Measurements from ENCODE around the gene MOV10L1. TPM values are rescaled to one million over a fixed set of nuclear protein-coding genes. Genes with fewer than 3 reads are reported as not detected.

Gene MOV10L1
- total and polyA plus RNA-seq, 9 of the 15 experiments (the other 6 are each of a cell fraction or from before 2014, with no cell fraction given) = 0.06 to 0.43 (median 0.15) TPM

DNA sequence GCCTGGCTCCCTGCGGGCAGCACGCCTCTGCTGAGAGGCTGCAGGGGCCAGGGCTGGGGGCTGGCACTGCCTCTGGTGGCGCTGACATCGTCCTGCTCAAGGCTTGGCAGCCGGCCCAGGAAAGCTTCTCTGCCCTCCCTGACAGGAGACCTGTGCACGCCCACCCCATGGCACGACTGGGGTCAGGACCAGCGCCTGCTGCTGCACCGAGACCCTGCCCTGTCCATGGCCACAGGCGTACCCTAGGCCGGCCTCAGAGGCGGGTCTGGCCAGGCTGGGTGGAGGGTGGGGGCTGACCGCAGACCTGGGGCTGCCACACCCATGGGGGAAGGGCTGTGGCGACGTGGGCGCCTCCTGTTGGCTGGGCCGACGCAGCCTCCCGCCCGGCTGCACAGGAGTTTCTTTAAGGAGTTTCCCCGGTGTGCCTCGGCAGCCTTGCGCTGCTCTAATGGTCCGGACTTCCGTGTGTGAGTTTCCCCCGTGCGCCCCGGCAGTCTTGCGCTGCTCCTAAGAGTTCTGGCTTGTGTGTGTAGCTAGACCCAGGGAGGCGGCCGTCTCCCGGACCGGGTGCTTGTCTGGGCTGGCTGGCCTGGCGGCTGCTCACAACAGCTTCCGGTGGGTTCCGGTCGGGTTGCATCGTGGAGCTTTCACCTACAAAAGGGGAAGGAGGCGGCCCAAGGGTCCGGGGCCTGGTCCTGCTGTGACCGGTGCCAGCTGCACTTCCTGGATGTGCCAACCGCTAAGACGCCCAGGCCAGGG lies 100.6 kb downstream of the MOV10L1 start (continued):
- no peak for TF ChIP-seq ZNF436 (CRISPR knock-in tag; IDR thresholded peaks at IDR 0.05)
- peak; percentile 57 for TF ChIP-seq POLR2A (conservative IDR thresholded peaks at IDR 0.05)
- TF ChIP-seq ZNF561 (CRISPR knock-in tag; conservative IDR thresholded peaks at IDR 0.05) = no peak
- TF ChIP-seq, protein P1, sequence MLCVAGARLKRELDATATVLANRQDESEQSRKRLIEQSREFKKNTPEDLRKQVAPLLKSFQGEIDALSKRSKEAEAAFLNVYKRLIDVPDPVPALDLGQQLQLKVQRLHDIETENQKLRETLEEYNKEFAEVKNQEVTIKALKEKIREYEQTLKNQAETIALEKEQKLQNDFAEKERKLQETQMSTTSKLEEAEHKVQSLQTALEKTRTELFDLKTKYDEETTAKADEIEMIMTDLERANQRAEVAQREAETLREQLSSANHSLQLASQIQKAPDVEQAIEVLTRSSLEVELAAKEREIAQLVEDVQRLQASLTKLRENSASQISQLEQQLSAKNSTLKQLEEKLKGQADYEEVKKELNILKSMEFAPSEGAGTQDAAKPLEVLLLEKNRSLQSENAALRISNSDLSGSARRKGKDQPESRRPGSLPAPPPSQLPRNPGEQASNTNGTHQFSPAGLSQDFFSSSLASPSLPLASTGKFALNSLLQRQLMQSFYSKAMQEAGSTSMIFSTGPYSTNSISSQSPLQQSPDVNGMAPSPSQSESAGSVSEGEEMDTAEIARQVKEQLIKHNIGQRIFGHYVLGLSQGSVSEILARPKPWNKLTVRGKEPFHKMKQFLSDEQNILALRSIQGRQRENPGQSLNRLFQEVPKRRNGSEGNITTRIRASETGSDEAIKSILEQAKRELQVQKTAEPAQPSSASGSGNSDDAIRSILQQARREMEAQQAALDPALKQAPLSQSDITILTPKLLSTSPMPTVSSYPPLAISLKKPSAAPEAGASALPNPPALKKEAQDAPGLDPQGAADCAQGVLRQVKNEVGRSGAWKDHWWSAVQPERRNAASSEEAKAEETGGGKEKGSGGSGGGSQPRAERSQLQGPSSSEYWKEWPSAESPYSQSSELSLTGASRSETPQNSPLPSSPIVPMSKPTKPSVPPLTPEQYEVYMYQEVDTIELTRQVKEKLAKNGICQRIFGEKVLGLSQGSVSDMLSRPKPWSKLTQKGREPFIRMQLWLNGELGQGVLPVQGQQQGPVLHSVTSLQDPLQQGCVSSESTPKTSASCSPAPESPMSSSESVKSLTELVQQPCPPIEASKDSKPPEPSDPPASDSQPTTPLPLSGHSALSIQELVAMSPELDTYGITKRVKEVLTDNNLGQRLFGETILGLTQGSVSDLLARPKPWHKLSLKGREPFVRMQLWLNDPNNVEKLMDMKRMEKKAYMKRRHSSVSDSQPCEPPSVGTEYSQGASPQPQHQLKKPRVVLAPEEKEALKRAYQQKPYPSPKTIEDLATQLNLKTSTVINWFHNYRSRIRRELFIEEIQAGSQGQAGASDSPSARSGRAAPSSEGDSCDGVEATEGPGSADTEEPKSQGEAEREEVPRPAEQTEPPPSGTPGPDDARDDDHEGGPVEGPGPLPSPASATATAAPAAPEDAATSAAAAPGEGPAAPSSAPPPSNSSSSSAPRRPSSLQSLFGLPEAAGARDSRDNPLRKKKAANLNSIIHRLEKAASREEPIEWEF (CRISPR knock-in tag; IDR thresholded peaks at IDR 0.05) = no peak
- TF ChIP-seq, protein P2, sequence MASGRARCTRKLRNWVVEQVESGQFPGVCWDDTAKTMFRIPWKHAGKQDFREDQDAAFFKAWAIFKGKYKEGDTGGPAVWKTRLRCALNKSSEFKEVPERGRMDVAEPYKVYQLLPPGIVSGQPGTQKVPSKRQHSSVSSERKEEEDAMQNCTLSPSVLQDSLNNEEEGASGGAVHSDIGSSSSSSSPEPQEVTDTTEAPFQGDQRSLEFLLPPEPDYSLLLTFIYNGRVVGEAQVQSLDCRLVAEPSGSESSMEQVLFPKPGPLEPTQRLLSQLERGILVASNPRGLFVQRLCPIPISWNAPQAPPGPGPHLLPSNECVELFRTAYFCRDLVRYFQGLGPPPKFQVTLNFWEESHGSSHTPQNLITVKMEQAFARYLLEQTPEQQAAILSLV (tag; IDR thresholded peaks at IDR 0.05) = no peak
- no peak for TF ChIP-seq PML (IDR thresholded peaks at IDR 0.05; ENCODE audit: low read length)
- TF ChIP-seq CREBBP (IDR thresholded peaks at IDR 0.05; ENCODE audit: low read depth, low read length) = no peak
- TF ChIP-seq ZNF584 (CRISPR knock-in tag; IDR thresholded peaks at IDR 0.05; ENCODE audit: low read depth) = no peak
- TF ChIP-seq, protein P3, sequence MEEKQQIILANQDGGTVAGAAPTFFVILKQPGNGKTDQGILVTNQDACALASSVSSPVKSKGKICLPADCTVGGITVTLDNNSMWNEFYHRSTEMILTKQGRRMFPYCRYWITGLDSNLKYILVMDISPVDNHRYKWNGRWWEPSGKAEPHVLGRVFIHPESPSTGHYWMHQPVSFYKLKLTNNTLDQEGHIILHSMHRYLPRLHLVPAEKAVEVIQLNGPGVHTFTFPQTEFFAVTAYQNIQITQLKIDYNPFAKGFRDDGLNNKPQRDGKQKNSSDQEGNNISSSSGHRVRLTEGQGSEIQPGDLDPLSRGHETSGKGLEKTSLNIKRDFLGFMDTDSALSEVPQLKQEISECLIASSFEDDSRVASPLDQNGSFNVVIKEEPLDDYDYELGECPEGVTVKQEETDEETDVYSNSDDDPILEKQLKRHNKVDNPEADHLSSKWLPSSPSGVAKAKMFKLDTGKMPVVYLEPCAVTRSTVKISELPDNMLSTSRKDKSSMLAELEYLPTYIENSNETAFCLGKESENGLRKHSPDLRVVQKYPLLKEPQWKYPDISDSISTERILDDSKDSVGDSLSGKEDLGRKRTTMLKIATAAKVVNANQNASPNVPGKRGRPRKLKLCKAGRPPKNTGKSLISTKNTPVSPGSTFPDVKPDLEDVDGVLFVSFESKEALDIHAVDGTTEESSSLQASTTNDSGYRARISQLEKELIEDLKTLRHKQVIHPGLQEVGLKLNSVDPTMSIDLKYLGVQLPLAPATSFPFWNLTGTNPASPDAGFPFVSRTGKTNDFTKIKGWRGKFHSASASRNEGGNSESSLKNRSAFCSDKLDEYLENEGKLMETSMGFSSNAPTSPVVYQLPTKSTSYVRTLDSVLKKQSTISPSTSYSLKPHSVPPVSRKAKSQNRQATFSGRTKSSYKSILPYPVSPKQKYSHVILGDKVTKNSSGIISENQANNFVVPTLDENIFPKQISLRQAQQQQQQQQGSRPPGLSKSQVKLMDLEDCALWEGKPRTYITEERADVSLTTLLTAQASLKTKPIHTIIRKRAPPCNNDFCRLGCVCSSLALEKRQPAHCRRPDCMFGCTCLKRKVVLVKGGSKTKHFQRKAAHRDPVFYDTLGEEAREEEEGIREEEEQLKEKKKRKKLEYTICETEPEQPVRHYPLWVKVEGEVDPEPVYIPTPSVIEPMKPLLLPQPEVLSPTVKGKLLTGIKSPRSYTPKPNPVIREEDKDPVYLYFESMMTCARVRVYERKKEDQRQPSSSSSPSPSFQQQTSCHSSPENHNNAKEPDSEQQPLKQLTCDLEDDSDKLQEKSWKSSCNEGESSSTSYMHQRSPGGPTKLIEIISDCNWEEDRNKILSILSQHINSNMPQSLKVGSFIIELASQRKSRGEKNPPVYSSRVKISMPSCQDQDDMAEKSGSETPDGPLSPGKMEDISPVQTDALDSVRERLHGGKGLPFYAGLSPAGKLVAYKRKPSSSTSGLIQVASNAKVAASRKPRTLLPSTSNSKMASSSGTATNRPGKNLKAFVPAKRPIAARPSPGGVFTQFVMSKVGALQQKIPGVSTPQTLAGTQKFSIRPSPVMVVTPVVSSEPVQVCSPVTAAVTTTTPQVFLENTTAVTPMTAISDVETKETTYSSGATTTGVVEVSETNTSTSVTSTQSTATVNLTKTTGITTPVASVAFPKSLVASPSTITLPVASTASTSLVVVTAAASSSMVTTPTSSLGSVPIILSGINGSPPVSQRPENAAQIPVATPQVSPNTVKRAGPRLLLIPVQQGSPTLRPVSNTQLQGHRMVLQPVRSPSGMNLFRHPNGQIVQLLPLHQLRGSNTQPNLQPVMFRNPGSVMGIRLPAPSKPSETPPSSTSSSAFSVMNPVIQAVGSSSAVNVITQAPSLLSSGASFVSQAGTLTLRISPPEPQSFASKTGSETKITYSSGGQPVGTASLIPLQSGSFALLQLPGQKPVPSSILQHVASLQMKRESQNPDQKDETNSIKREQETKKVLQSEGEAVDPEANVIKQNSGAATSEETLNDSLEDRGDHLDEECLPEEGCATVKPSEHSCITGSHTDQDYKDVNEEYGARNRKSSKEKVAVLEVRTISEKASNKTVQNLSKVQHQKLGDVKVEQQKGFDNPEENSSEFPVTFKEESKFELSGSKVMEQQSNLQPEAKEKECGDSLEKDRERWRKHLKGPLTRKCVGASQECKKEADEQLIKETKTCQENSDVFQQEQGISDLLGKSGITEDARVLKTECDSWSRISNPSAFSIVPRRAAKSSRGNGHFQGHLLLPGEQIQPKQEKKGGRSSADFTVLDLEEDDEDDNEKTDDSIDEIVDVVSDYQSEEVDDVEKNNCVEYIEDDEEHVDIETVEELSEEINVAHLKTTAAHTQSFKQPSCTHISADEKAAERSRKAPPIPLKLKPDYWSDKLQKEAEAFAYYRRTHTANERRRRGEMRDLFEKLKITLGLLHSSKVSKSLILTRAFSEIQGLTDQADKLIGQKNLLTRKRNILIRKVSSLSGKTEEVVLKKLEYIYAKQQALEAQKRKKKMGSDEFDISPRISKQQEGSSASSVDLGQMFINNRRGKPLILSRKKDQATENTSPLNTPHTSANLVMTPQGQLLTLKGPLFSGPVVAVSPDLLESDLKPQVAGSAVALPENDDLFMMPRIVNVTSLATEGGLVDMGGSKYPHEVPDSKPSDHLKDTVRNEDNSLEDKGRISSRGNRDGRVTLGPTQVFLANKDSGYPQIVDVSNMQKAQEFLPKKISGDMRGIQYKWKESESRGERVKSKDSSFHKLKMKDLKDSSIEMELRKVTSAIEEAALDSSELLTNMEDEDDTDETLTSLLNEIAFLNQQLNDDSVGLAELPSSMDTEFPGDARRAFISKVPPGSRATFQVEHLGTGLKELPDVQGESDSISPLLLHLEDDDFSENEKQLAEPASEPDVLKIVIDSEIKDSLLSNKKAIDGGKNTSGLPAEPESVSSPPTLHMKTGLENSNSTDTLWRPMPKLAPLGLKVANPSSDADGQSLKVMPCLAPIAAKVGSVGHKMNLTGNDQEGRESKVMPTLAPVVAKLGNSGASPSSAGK (IDR thresholded peaks at IDR 0.05) = no peak
- no peak for TF ChIP-seq ZNF79 (CRISPR knock-in tag; IDR thresholded peaks at IDR 0.05; ENCODE audit: low read depth)

Measured in K562 (cell line).